HG03280 (cell line): ENCODE measurements around the gene PON2.
"Not testable (repeated sequence)": the region's sequence is repeated elsewhere in the genome, so short reads cannot be mapped to it uniquely, and the experiment has no call there.

Experiments
- ATAC-seq: cut with Tn5 transposase; IDR thresholded peaks from one replicate; pipeline ENCODE4 v1.9.1; 2021; ENCODE audit warnings: mild to moderate bottlenecking, moderate library complexity; ENCODE audit not compliant: unreplicated experiment

PON2 gene

DNA sequence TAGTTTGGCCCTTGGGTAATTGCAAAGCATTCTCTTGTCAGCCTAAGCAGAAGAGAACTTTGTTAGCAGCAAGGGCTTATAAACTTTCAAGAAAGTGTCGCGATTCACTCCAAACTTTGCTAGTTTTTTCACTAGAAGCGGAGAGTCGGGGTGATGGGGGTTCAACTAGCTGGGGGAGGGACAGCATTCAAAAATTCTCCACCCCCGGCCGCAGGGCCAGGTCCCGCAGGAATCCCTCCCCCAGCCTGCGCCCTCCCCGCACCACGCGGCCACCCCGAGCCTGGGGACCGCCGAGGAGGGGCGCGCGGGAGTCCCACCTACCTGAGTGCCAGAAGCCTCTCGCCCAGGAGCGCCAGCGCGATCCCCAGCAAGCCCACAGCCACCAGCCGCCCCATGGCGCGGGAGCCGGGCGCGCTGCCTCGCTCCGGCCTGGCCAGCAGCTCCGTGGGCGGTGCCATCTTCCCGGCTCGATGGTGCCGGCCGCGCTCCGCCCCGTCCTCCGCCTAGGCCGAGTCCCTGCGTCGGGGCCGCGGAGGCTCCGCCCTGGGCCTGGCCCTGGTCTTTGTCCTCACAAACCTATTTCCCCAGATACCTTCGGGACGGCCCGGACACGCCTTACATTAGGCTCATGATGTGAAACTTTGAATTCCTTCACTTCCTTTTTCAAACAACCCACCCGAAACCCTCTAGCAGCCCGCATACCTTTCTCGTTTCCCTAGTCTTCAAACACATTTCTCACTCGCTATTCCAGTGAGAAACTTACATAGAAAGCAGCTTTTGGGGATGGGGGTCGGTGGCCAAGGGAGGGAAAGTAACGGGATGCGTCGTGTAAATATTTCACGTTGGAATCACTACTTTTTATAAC, at the start of gene PON2:
TSS of gene PON2 (minus strand) at position 472 of the 865 bp plus-strand sequence. CDS start at position 395, 77 bp downstream.
- peak; percentile 93 for ATAC-seq

DNA sequence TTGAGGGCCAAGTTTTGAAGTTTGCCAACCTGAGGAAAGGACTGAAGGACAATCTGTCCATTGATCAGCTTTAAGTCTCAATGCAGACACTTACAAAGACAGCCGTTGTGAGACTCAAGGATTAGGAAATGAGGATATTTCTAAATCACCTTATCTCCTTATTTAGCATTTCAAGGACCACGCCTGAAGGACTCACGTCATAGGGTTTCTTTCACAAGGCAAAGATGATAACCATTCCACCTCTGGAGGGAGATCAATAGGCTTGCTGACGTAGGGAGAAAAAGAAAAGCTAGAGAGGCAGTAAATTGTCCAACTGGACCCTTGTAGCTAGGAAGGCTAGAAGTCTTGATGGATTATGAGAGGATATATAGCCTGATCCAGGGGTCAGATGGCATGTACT, 47.6 kb upstream of the PON2 start:
- ATAC-seq, result no peak

DNA sequence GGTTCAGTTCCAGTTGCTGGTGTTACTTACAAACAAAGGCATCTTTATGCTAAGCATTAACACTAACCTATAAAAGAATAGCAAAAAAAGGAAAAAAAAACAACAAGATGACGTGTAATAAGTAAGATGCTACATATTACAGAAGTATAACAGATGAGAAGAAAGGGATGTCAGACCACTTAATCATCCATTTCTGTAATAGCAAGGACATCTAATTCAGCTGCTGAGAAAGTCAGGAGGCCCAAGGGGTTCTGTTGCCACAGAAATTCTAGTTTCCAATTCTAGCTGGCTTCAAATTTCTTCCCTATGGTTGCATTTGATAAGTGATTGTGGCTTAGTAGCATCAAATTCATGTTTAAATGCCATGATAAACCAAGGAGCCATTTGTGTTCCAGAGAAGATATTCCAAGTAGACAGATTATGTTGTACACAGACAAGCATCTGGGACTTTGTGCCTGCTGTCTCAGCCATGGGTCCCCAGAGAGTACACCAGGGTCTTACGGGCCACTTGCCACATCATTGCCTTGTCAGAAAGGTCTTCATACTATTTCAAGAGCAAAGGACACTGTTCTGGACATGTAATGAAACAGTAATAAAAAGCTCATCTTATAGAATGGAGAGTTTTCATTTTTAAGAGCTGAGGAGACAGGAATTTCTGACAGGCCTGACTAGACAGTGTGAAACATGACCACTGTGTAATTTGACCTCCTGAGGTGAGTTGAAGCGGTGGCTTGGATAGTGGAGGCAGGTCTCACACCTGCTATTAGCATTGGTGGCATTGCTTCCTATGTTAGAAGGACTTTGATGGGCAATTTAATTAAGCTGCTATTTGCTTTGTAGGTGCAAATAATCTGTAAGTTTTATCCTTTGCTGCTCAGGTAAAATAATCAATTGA, 46.7 kb upstream of the PON2 start:
- ATAC-seq, result no peak

DNA sequence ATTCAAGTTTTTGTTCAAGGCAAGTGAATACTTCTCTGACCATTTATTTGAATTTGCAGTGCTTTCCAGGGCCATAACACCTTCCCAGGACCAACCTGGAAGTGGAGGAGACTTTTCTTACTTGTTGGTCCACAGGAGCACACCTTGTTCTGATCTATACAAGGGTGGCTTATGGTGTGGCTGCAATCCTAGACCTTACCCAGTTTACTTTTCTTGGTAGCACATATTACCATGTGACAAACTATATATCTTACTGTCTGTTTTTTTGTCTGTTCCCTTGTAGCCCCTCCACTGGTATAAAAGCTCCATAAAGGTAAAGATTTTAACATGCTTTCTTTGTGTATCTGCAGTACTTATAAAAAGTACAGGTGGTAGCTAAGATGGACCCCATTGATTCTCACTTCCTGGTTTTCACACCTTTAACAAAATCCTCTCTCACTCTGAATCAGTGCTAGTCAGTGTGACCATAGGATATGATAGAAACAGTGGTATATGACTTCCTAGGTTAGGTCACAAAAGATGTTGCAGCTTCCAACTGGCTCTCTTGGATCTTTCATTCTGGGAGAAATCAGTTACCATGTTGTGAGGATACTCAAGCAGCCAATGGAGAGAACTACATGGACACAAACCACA, 45.3 kb upstream of the PON2 start:
- ATAC-seq, result no peak

DNA sequence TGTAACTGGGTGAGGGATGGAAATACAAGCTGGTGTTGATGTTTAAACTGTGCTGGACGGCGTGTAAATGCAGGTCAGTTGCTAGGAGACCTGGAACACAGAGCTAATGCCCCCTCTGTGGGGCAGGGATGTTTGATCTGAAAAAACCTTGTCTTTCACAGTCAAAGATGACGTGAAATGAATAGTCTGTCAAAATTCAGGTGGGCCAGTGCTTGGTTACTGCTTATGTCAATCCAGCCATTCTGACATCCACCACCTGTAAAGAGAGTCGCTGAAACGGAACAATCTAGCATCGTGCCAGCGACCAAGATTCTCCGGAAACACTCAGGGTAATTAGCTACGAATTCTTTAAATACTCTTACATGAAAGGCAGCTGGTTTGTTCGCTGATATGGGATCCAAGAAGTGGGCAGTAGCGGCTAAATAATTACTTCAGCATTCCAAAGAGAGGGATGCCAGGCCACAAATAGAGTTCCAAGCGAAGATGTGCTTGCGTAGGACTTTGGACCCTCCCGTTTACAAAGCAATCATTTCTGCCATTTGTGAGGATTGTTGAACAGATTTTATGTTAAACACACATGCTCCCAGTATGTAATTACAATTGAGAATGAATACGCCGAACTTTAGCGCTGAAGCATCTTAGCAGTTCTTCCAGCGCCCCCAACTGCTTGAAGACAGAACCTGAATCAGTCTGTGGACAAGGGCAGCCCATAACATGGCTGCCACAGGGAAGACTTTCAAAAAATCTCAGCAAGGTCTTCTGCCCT, 43.6 kb upstream of the PON2 start:
- no peak for ATAC-seq

DNA sequence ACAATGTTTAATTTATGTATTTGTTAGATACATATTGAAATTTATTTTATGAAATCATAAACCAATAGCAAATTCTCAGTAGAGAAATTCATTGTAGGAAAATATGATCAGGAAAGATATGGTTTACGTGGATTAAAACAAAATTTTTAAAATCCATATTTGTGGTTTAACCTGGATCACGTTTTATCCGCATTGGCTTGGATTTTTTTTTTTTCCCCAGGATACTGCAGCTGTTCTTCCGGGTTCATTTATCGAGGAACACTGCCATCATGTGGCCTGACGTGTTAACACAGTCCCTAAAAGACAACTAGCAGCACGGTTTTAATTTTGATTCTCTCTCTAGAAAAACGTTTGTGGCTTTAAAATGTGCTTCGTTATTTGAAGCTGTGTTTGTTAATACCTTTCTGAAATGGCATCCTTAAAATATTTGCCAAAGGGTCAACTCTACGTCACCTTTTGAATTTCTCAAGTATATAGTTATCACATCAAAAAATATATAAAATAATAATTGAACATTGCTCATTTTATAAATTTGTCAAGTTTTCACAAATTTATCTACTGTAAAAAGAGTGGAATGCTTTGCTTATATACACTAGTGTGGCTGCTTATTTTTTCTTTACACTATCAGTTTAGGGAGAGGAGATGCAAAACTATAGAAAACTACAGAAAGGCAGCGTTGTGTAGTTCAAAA, 42.2 kb upstream of the PON2 start:
- peak; percentile 63 for ATAC-seq

DNA sequence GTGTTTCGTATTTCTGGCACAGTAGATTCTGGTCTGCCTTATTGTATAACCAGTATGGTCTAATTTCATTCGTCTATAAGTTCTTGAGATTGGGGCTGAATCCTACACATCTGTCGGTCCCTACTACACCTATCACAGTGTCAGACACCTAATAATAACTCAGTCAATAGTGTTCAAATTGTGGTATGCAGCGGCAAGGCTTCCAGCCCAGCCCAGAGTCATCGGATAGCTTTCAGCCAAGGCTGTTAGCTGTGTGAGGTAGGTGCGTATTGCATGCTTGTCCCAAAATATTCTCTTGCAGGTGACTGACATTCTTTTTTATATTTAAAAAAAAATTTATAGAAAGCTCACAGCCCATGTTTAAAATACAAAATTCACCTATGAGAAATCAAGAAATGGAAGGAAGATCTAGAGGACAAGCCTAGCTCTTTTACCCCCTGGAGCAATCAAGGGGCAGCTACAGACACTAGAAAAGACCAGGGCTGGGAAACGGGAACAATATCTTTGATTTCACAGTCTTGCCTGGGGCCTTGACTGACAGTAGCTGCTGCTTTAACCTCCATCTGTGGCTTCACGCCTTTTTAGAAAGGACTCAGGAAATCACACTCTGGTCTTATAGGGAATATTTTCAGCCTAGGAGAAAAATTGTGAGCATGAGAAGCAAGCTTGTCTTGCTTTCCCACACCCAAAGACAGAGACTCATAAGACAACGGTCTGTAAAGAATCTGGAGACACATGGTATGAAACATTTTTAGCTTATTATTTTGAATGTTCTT, 41.4 kb upstream of the PON2 start:
- ATAC-seq, result no peak

DNA sequence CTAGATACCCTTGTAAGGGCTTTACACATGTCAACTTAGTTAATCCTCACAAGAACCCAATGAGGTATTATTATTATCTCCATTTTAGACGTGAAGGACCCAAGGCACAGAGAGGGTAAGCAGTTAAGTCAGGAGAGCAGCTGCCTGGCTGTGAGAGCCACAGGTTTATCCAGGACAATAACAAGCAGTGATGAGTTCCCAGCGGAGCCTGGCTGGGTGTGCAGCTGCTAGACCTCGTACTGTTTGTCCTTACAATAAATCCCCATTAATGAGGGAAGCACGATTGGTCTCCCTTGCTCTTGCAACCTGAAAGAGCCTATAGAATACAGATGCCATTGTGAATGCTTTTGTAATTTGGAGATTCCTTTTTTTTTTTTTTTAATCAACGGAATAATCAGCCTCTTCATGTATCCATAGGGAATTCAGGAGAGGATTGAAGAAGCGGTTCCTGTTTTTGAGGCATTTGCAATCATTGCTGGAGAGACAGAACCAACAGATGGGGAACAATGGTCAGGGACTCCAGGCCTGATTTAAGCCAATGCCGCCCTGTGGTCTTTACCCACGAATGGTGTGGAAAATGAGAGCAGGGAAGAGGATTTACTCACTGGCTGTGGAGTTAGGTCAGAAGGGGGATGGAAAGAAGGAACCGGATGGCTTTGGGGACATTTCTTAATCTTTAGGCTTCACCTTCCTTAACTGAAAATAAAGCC, 38.6 kb upstream of the PON2 start:
- no peak for ATAC-seq

DNA sequence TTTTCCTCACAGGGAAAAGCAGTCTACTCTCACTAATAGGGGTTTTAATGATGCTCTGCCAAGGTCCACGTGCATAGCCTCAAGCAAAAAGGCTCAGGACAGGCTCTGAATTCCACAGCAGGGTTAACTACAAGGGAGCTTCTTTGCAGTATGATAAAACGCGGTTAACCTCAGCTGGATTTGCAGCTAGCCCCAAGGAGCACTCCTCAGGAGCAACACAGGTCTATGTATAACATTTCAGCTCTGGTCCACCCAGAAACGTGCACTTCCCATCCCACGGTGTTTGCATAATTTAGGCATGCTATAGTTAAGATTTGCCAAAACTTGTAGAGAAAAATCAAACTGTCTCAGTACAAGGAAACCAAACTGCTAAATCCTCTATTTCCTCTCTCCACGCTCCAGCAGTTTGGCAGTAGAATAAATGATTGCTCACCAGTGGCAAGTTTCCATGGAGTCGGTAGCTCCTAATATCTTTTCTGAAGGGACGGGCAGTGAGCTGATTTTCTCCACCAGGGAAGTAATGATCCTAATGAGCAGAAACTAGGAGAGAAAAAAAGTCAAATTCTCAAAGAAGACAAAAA, 37.8 kb upstream of the PON2 start:
- no peak for ATAC-seq

DNA sequence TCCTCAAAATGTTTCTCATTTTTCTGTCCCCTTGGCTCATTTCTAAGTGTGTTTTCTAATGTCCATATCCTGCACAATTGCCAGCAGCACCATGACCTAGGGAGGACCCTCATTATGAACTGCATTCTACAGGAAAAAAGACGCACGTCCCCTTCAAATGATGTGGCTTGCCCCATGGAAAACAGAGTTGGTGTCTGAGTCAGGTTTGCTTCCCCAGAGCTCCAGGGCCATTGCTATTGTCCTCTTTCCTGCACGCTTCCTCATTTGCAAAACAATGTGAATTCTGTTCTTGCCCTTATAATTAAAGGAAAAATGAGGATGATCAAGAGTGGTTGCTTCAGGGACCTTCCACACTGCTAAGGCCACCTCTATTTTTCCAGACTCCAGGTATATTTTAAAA, 36.2 kb upstream of the PON2 start:
- ATAC-seq, result no peak

DNA sequence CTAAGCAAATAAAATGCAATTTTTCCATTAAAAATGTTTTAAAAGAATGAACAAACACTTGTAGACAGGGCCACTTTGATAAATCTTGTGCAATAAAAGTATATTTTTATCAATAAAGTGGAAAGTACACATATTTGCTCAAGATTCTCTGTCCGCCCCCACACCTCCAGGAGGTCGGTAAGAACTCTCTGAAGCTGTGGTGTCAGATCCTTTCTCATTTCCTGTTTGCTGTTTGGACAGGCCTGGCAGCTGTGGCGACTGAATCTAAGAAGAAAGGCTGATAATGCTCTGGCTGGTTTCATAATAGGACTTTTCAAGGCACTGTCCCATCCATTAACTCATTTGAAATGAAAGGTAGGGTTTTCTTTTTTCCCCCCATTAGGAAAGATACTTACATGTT, 35.6 kb upstream of the PON2 start:
- peak; percentile 90 for ATAC-seq

DNA sequence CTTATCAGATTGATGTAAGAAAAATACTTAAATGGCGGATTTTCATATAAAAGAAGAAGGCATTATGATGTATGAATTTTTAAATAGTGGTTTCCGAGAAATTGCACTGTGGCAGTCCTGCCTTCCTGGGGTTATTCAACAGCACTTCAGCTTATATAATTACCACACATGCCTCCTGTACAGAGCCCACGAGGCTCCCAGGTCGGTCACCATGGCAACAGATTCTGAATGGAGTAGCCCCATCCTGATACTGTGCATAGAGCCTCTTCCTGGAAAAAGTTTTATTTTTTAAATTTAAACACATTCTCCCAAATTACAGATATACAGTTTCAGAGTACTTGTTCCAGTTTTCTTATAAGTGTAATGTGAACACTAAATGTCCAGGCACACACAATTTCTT, 35.0 kb upstream of the PON2 start:
- ATAC-seq, result no peak

DNA sequence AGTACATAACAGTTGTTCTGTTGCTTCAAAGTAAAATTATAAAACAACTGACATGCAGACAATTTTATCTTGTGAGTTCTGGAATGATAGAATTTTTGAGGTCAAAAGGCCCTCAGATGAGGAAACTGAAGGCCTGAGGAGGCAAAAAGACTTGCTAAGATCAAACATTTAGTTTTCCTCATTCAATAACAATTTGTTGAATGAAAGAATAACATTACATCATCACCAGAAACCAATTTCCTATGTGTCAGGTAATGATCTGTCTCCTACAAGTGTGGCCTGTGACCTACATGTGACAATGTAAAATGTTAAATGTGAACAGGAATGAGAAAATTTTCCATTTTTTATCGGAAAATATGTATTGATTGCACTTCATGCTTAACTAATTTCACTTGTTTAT, 34.4 kb upstream of the PON2 start:
- ATAC-seq, result no peak

DNA sequence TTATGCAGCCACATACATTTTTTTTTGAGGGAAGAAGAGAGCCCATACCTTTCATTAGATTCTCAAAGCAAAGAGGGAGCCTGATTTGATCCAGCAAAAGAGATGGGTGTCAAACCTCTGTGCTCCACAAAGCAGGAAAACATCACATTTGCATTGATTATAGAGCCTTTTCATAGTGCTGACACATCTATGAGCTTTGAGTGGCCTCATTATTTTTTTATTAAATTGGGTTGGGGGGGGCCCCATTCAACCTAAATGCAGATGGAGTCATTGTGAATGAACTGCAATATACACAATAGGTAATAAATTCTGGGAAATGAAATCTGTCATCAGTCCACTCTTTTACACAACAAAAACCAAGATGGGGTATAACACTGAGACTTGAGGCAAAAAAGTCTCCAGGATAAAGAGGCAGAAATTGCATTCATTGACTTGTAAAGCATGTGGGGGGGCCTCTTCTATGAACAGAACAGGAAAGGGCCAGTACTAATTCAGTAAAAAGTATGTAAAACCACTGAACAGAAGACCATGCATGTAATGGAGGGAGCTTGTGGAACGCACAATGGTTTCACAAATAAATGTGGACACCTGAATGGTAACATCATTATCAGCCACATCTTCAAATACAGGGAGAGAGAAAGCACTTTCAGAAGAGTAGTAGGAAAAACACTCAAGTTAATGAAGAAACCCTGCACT, 33.2 kb upstream of the PON2 start:
- no peak for ATAC-seq

DNA sequence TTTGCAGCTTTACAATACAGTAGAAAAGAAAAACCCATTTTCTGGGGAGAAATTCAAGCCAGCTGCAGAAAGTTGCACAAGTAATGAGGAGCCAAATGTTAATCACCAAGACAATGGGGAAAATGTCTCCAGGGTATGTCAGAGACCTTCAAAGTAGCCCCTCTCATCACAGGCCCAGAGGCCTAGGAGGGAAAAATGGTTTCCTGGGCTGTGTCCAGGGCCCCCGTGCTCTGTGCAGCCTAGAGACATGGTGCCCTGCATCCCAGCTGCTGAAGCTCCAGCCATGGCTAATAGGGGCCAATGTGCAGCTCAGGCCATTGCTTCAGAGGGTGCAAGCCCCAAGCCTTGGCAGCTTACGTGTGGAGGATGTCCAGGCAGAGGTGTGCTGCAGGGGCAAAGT, 25.8 kb upstream of the PON2 start:
- ATAC-seq, result not testable (repeated sequence)

DNA sequence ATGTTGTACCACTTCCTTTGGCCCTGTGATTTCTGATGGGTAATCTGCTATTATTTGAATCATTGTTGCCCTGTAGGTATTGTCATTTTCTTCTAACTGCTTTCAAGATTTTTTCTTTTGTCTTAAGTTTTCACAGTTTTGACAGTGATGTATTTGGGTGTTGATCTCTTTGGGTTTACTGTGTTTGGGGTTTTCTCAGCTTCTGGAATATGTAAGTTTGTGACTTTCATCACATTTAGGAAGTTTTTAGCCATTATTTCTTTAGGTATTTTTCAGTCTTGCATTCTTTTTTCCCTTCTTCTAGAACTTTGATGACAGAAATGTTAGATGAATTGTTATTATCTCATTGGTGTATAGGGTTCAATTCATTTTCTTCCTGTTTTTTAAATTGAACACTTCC, 23.1 kb upstream of the PON2 start:
- no peak for ATAC-seq

DNA sequence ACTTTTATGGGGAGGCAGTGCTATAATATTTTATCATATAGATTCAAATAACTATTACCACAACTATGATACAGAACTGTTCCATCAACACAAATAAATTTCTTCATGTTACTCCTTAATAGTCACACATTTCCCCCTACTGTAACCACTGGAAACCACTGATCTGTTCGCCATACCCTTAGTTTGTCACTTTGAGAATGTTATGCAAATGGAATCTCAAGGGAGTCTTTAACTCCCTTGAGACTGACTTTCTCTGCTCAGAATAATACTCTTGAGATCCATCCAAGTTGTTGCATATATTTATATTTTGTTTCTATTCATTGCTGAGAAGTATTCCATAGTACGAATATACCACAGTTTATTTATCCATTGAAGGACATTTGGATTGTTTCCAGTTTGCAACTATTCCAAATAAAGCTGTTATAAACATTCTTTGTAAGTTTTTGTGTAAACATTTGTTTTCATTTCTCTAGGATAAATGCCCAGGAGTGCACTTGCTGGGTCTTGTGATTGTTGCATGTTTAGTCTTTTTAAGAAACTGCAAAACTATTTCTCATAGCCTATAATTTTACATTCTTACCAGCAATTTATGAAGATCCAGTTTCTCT, 19.7 kb upstream of the PON2 start:
- ATAC-seq, result no peak
